ENCODE data around the gene HEMK1. TPM values are rescaled to one million over a fixed set of nuclear protein-coding genes. Genes with fewer than 3 reads are reported as not detected.

The HEMK1 gene
- total and polyA plus RNA-seq, 2 of the 8 experiments (the other 6 are each of a cell fraction or from before 2014, with no cell fraction given), result 9.7 to 10.6 TPM

DNA sequence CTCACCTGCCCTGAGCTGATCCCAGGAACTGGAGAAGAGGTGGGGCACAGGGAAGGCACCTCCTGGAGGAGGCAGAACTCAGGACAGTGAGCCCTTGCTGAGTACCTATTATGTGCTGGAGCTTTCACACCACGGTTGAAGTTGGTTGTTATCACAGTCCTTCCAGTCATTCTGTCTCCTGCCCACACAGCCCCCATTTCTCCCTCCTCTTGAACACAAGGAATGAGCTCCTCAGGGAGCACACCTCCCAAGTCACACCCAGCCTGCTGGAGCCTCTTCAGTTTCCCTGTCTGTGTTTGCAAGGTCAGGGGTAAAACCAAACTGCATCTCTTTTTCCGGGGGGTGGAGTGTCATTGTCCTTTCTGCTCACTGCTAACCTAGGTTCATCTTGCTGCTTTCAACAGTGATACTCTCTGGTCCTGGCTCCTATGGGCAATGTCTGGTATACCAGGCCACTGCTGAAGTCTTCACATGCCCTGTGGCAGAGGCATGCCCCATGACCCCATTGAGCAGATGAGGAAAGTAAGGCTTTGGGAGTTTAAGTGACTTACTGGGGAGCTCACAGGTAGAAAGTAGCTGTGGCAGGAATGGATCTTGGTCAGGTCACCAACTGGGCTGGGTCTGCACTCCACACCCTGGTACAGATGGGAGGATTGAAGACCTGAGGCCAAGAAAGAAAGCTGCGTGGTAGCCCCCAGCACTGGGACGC lies 31.7 kb upstream of the HEMK1 start (continued):
- TF ChIP-seq RAD21 (IDR thresholded peaks at IDR 0.05 in 1 of 2, conservative IDR thresholded peaks at IDR 0.05 in 1 of 2; ENCODE audit: low read depth in 2 of 2, low read length in 2 of 2) (no peak), ASH2L (IDR thresholded peaks at IDR 0.05; ENCODE audit: low read length) (no peak), RFX5 (IDR thresholded peaks at IDR 0.05; ENCODE audit: borderline replicate concordance, low read depth, low read length) (no peak), CREB1 (IDR thresholded peaks at IDR 0.05) (no peak), TCF12 (IDR thresholded peaks at IDR 0.05; ENCODE audit: low read depth, low read length) (no peak), HDAC6 (IDR thresholded peaks at IDR 0.05; ENCODE audit: low read depth, low read length) (no peak), FOSL1 (IDR thresholded peaks at IDR 0.05; ENCODE audit: insufficient read depth, low read depth, low read length) (no peak), JUND (IDR thresholded peaks at IDR 0.05; ENCODE audit: low read length) (no peak), EP300 (IDR thresholded peaks at IDR 0.05; ENCODE audit: borderline replicate concordance in 1 of 2, low read depth in 2 of 2, low read length in 2 of 2) (no peak), HDAC2 (IDR thresholded peaks at IDR 0.05; ENCODE audit: borderline replicate concordance in 1 of 2, low read depth in 2 of 2, low read length in 2 of 2) (no peak)
